C4-2B (cell line): Measurements from ENCODE around the gene DNAJC9.

Experiments used
- CTCF ChIP-seq: fragments of 450-650 bp; conservative IDR thresholded peaks from 2 replicates; pipeline ENCODE4 v1.5.1; 2017; ENCODE audit warnings: mild to moderate bottlenecking
- ZFX ChIP-seq: fragments of 450-650 bp; IDR thresholded peaks from 2 replicates; pipeline ENCODE4 v1.6.1; 2017

- TF ChIP-seq CTCF (no peak), ZFX (no peak)
Observed at GRCh38 chr10:73234695-73235094, 12.4 kb downstream of the DNAJC9 start.
